ENCODE results near the gene GEN1.

The GEN1 gene

GRCh38 chr2:17735864-17736263 lies 18.1 kb upstream of the GEN1 start:
- no peak overlapping the region for H3K18ac ChIP-seq (ENCODE audit: low read length)
- H3K9me3 ChIP-seq (ENCODE audit: insufficient read depth, low read depth, low read length) = no peaks in the 10 kb centered on the region
- H2AK5ac ChIP-seq (ENCODE audit: low read length) = no peak overlapping the region
- no peak overlapping the region for H3K4me2 ChIP-seq (ENCODE audit: low read length)
- H3K79me2 ChIP-seq (ENCODE audit: control insufficient read depth, insufficient read depth, low read length, poor library complexity) = no peaks in the 10 kb centered on the region
- no peak overlapping the region for H2BK120ac ChIP-seq (ENCODE audit: insufficient read depth, low read length, poor library complexity)
- H2AFZ ChIP-seq (ENCODE audit: insufficient read depth, low read length, poor library complexity) = no peak overlapping the region
- WGBS (ENCODE audit: extremely low coverage, insufficient coverage, insufficient read length) = no CpG with 5 or more reads among the region's 2 CpGs
- H2BK12ac ChIP-seq (ENCODE audit: low read length) = no peak overlapping the region
- no peak overlapping the region for H3K9ac ChIP-seq (ENCODE audit: low read length)
- no peak for DNase-seq
- H3K4ac ChIP-seq (ENCODE audit: low read depth, low read length) = no peak overlapping the region
- peaks cover 10 to 21% of the 10 kb centered on the region in 2 experiments for H3K36me3 ChIP-seq (ENCODE audit: control insufficient read depth in 1 of 2, insufficient read depth in 2 of 2, low read length in 2 of 2)
- H3K14ac ChIP-seq (ENCODE audit: low read length) = no peak overlapping the region
- H2BK5ac ChIP-seq (ENCODE audit: low read depth, low read length, poor library complexity) = no peak overlapping the region
- H3K4me1 ChIP-seq (ENCODE audit: control insufficient read depth in 1 of 2, insufficient read depth in 2 of 2, low read length in 2 of 2) = no peaks in the 10 kb centered on the region
- no peak overlapping the region for H3K23ac ChIP-seq (ENCODE audit: low read length)
- H3K27me3 ChIP-seq (ENCODE audit: insufficient read depth, low read length) = no peaks in the 10 kb centered on the region
- no peak overlapping the region for H4K12ac ChIP-seq (ENCODE audit: low read depth, low read length)
- no peak overlapping the region for H3K4me3 ChIP-seq (ENCODE audit: low read depth, low read length)
- H3K79me1 ChIP-seq (ENCODE audit: low read length) = no peaks in the 10 kb centered on the region
- no peak overlapping the region for H3K27ac ChIP-seq (ENCODE audit: low read depth, low read length)
- no peak overlapping the region for H4K91ac ChIP-seq (ENCODE audit: low read depth, low read length)
- no peak overlapping the region for H4K8ac ChIP-seq (ENCODE audit: low read depth, low read length)

- H3K4me2 ChIP-seq (ENCODE audit: low read length) = no peak overlapping the region
- H3K14ac ChIP-seq (ENCODE audit: low read length) = no peak overlapping the region
- no peaks in the 10 kb centered on the region for H3K9me3 ChIP-seq (ENCODE audit: insufficient read depth, low read depth, low read length)
- H3K4me3 ChIP-seq (ENCODE audit: low read depth, low read length) = no peak overlapping the region
- no peak for DNase-seq
- H2AK5ac ChIP-seq (ENCODE audit: low read length) = no peak overlapping the region
- no peak overlapping the region for H3K9ac ChIP-seq (ENCODE audit: low read length)
- no peak overlapping the region for H3K27ac ChIP-seq (ENCODE audit: low read depth, low read length)
- no peak overlapping the region for H2AFZ ChIP-seq (ENCODE audit: insufficient read depth, low read length, poor library complexity)
- H3K23ac ChIP-seq (ENCODE audit: low read length) = no peak overlapping the region
- no peaks in the 10 kb centered on the region for H3K79me2 ChIP-seq (ENCODE audit: control insufficient read depth, insufficient read depth, low read length, poor library complexity)
- H4K12ac ChIP-seq (ENCODE audit: low read depth, low read length) = no peak overlapping the region
- H4K91ac ChIP-seq (ENCODE audit: low read depth, low read length) = no peak overlapping the region
- H4K8ac ChIP-seq (ENCODE audit: low read depth, low read length) = no peak overlapping the region
- no peaks in the 10 kb centered on the region for H3K4me1 ChIP-seq (ENCODE audit: control insufficient read depth in 1 of 2, insufficient read depth in 2 of 2, low read length in 2 of 2)
- peaks cover 10 to 25% of the 10 kb centered on the region in 2 experiments for H3K36me3 ChIP-seq (ENCODE audit: control insufficient read depth in 1 of 2, insufficient read depth in 2 of 2, low read length in 2 of 2)
- no peak overlapping the region for H2BK12ac ChIP-seq (ENCODE audit: low read length)
- no peak overlapping the region for H2BK5ac ChIP-seq (ENCODE audit: low read depth, low read length, poor library complexity)
- H3K79me1 ChIP-seq (ENCODE audit: low read length) = no peaks in the 10 kb centered on the region
- H3K27me3 ChIP-seq (ENCODE audit: insufficient read depth, low read length) = no peaks in the 10 kb centered on the region
- no peak overlapping the region for H2BK120ac ChIP-seq (ENCODE audit: insufficient read depth, low read length, poor library complexity)
- H3K18ac ChIP-seq (ENCODE audit: low read length) = no peak overlapping the region
- H3K4ac ChIP-seq (ENCODE audit: low read depth, low read length) = no peak overlapping the region
- WGBS (ENCODE audit: extremely low coverage, insufficient coverage, insufficient read length) = no CpG with 5 or more reads among the region's 1 CpG
Measured at GRCh38 chr2:17736989-17737388, 16.9 kb upstream of the GEN1 start.

GRCh38 chr2:17740203-17740602 lies 13.7 kb upstream of the GEN1 start:
- no peak overlapping the region for H3K4ac ChIP-seq (ENCODE audit: low read depth, low read length)
- no peak overlapping the region for H2AK5ac ChIP-seq (ENCODE audit: low read length)
- no peaks in the 10 kb centered on the region for H3K9me3 ChIP-seq (ENCODE audit: insufficient read depth, low read depth, low read length)
- no peak overlapping the region for H3K27ac ChIP-seq (ENCODE audit: low read depth, low read length)
- H3K23ac ChIP-seq (ENCODE audit: low read length) = no peak overlapping the region
- no peak overlapping the region for H3K4me2 ChIP-seq (ENCODE audit: low read length)
- H3K79me2 ChIP-seq (ENCODE audit: control insufficient read depth, insufficient read depth, low read length, poor library complexity) = no peaks in the 10 kb centered on the region
- no peak overlapping the region for H3K14ac ChIP-seq (ENCODE audit: low read length)
- no peak overlapping the region for H3K18ac ChIP-seq (ENCODE audit: low read length)
- no peak overlapping the region for H2BK5ac ChIP-seq (ENCODE audit: low read depth, low read length, poor library complexity)
- no peak overlapping the region for H4K12ac ChIP-seq (ENCODE audit: low read depth, low read length)
- no peaks in the 10 kb centered on the region for H3K4me1 ChIP-seq (ENCODE audit: control insufficient read depth in 1 of 2, insufficient read depth in 2 of 2, low read length in 2 of 2)
- H2BK120ac ChIP-seq (ENCODE audit: insufficient read depth, low read length, poor library complexity) = no peak overlapping the region
- H3K79me1 ChIP-seq (ENCODE audit: low read length) = no peaks in the 10 kb centered on the region
- H2AFZ ChIP-seq (ENCODE audit: insufficient read depth, low read length, poor library complexity) = no peak overlapping the region
- DNase-seq = no peak
- no peak overlapping the region for H3K9ac ChIP-seq (ENCODE audit: low read length)
- no peak overlapping the region for H3K4me3 ChIP-seq (ENCODE audit: low read depth, low read length)
- peaks cover 10 to 21% of the 10 kb centered on the region in 2 experiments for H3K36me3 ChIP-seq (ENCODE audit: control insufficient read depth in 1 of 2, insufficient read depth in 2 of 2, low read length in 2 of 2)
- no CpG with 5 or more reads among the region's 2 CpGs for whole genome bisulfite sequencing (ENCODE audit: extremely low coverage, insufficient coverage, insufficient read length)
- no peaks in the 10 kb centered on the region for H3K27me3 ChIP-seq (ENCODE audit: insufficient read depth, low read length)
- no peak overlapping the region for H4K91ac ChIP-seq (ENCODE audit: low read depth, low read length)
- no peak overlapping the region for H2BK12ac ChIP-seq (ENCODE audit: low read length)
- H4K8ac ChIP-seq (ENCODE audit: low read depth, low read length) = no peak overlapping the region

- Histone ChIP-seq H2BK5ac (ENCODE audit: low read depth, low read length, poor library complexity) (no peak overlapping the region), H3K9ac (ENCODE audit: low read length) (no peak overlapping the region), H2AK5ac (ENCODE audit: low read length) (no peak overlapping the region), H3K4ac (ENCODE audit: low read depth, low read length) (no peak overlapping the region), H2BK120ac (ENCODE audit: insufficient read depth, low read length, poor library complexity) (no peak overlapping the region), H3K9me3 (ENCODE audit: insufficient read depth, low read depth, low read length) (no peaks in the 10 kb centered on the region), H3K79me1 (ENCODE audit: low read length) (no peaks in the 10 kb centered on the region), H3K18ac (ENCODE audit: low read length) (no peak overlapping the region), H4K12ac (ENCODE audit: low read depth, low read length) (no peak overlapping the region), H3K4me1 (ENCODE audit: control insufficient read depth in 1 of 2, insufficient read depth in 2 of 2, low read length in 2 of 2) (no peaks in the 10 kb centered on the region), H3K4me2 (ENCODE audit: low read length) (no peak overlapping the region), H3K36me3 (ENCODE audit: control insufficient read depth in 1 of 2, insufficient read depth in 2 of 2, low read length in 2 of 2) (no peaks in the 10 kb centered on the region), H3K23ac (ENCODE audit: low read length) (no peak overlapping the region), H4K8ac (ENCODE audit: low read depth, low read length) (no peak overlapping the region), H3K14ac (ENCODE audit: low read length) (no peak overlapping the region), H3K27ac (ENCODE audit: low read depth, low read length) (no peak overlapping the region), H2BK12ac (ENCODE audit: low read length) (no peak overlapping the region), H2AFZ (ENCODE audit: insufficient read depth, low read length, poor library complexity) (no peak overlapping the region), H4K91ac (ENCODE audit: low read depth, low read length) (no peak overlapping the region), H3K79me2 (ENCODE audit: control insufficient read depth, insufficient read depth, low read length, poor library complexity) (no peaks in the 10 kb centered on the region), H3K4me3 (ENCODE audit: low read depth, low read length) (no peak overlapping the region), H3K27me3 (ENCODE audit: insufficient read depth, low read length) (no peaks in the 10 kb centered on the region)
- no CpG with 5 or more reads among the region's 4 CpGs for WGBS (ENCODE audit: extremely low coverage, insufficient coverage, insufficient read length)
- no peak for DNase-seq
Measured at GRCh38 chr2:17747684-17748452, 6.1 kb upstream of the GEN1 start.
